GM18519 (cell line): ENCODE results near the gene SLC6A17.

Source experiments
- ATAC-seq: cut with Tn5 transposase; IDR thresholded peaks from one replicate; pipeline ENCODE4 v1.9.1; 2021; ENCODE audit warnings: mild to moderate bottlenecking, moderate library complexity; ENCODE audit not compliant: unreplicated experiment, low FRiP score

The SLC6A17 gene

DNA sequence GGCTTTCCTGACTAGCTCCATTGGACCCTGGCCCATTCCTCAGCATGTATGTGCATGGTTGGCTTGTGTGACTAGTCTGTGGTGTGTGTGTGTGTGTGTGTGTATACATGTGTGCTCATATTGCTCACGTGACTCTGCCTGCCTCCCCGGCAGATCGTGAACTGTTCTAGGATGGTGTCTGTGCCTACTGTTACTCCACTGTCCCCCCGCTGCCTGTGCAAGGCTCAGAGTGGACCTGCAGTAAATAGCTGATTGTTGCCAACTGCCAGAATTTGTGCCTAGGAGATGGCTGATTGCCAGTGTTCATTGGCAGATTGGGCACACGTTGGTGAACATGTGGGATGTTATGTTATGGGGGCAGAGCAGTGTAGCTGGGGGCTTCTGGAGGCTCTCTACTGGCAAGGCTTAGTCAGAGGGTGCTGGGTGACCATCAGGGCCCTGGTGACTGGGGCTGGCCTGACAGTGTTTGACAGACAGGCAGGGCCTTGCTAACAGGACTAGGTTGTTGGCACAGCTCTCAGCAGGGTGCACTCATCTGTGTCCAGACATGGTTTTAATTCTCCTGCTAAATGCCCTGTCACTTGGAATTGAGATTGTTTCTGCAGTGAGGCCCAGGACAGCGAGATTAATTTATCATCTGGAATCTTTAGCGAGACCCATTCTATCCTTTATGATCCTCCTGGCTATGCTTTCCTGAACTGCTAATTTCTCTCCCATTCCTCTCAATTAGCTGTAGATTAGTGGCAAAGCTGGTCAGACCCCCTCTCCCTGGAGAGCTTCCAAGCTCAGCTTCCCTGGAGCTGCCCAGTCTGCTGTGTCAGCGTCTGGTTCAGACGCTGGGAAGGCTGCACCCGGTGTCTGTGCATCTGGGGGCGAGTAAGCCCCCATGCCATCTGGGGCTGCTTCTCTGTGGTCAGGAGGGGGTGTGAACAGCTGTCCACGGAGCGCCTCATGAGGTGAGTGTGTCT is 20.8 kb downstream of the SLC6A17 start:
- ATAC-seq, result no peak

DNA sequence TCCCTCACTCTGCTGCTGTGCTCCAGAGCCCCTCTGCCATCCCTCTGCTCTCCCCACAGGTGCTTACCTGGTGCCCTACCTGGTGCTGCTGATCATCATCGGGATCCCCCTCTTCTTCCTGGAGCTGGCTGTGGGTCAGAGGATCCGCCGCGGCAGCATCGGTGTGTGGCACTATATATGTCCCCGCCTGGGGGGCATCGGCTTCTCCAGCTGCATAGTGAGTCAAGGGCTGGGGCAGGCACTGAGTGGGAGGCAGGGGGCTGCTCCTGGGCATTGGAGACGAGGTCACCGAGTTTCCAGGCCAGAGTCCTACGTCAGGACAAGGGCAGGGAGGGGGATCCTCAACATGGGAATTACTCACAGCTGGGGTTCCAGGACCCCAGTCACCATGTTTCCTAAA is 21.7 kb downstream of the SLC6A17 start:
- no peak for ATAC-seq

GRCh38 chr1:110173466-110174105 is 23.3 kb downstream of the SLC6A17 start:
- no peak for ATAC-seq

DNA sequence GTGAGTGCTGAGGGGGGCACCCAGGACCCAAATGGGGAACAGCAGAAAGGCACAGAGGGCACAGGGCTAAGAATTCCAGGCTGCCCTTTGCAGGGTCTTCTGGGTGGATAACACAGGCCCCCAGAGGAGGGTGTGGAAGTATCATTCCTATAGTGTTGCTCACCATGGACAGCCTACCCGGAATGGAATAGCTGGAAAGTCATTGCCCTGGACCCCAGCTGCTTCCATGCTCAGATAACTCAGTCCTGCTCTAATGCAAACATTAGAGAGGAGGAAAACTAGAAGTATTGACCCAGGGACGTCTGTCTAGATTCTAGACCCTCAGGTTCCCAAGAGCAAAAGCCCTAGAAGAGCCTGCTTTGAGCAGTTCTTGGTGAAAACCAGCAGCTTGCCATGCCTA is 24.7 kb downstream of the SLC6A17 start:
- ATAC-seq, result no peak

DNA sequence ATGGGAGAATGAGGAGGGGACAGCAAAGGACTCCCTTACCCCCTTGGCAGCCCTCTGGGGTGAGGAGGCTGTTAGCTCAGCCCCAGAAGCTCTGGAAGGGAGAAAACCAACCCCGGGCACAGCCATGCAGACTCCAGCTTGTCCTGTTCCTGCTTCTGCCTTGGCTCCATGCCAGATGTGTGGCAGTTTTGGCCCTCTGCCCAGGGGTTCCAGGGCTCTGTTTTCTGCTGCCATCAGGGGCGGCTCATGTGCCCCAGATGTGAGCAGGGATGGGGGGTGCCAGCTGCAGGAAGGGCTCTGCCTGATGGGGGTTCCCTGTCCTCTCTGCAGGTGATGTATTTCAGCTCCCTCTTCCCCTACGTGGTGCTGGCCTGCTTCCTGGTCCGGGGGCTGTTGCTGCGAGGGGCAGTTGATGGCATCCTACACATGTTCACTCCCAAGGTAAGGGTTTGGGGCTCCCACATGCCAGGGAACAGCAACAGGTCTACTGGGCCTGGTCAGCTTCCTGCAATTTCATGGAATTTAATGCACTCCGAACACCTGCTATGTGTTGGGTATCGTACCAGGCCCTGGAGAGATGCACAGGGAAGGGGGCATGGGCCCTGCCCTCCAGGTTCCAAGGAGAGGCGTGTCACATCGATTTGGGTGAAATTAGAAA is 26.1 kb downstream of the SLC6A17 start:
- no peak for ATAC-seq

- no peak for ATAC-seq
Measured at GRCh38 chr1:110177775-110178174, 27.5 kb downstream of the SLC6A17 start.

DNA sequence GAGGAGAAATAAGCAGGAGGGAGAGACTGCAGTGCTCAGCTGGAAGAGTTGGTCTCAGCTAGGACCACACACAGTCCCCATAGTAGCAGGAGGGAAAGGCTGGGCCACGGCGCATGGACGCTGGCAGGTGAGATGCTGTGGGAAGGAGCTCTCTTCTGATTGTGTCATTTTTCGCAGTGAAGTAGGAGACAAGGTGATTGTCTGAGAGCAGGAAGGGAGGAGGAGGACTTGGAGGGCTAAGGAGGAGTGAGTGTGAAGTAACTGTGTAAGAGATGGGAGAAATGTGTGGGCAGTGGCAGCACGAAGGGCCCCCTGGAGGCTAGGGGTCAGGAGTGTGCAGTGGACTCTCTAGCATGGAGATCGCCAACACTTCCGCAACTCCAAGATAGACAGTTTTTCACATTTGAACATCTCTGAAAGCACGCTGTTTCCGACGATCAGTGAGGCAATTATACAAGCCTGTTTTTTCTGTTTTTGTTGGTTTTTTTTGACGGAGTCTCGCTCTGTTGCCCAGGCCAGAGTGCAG is 33.4 kb downstream of the SLC6A17 start:
- ATAC-seq, result no peak

DNA sequence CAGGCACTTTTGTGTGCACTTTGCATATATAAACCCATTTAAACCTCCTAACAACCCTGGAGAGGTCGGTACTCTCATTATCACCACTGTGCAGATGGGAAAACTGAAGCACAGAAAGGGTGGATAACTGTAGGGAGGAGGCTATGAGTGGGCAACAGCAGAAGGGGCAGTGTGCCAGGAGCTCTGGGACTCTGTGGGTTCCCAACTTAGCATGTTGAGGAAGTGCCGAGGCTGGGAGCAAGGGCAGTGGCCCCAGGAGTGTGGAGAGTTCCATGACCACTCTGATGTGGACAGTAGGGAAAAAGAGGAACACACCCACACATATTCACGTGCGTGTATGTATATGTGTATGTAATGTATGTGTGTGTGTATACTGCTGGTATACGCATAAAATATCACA is 34.2 kb downstream of the SLC6A17 start:
- no peak for ATAC-seq

DNA sequence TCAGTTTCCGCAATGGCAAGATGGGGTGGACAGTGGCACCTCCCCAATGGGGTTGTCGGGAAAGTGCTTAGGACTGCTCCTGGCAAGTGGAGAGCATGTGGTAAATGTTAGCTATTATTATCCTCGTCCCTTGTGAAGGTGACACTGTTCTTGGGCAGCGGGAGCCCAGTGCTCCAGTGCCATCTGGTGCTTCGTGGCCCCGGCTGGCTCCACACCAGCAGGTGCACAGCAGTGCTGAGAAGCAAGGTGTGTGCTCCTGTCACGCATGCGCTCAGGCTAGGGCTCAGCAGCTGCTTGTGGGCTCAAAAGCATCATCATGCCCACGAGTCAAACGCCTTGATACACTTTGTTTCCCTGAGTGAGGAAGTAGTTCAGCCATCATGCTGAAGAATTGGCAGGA is 34.9 kb downstream of the SLC6A17 start:
- no peak for ATAC-seq

GRCh38 chr1:110186558-110186957 is 36.3 kb downstream of the SLC6A17 start:
- ATAC-seq, result no peak

- no peak for ATAC-seq
Measured at GRCh38 chr1:110187139-110187890, 37.0 kb downstream of the SLC6A17 start.

DNA sequence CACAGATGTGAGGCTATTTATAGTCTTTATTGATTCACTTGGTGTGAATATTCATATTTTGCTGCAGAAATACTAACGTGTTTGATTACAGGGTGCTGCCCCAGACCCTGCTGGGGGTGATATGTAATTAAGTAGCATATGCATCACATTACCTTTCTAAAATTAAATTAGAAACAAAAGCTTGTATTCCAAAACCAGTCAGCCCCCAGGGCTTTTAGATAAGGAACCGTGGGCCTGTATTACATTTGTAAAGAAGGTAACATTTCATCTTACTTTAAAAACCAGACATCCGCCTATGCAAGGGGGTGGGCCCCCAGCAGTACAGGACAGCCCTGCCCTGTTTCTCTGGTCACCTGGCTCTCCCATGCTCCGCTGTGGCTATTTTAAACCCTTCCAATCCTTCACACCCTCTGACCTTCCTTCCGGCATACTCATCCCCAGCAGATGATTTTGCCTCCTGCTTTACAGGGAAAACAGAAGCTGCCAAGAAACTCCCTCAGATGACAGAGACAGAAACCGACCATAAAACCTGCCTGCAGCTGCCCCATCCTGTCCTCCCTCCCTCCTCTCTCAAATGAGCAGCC is 37.8 kb downstream of the SLC6A17 start:
- no peak for ATAC-seq

DNA sequence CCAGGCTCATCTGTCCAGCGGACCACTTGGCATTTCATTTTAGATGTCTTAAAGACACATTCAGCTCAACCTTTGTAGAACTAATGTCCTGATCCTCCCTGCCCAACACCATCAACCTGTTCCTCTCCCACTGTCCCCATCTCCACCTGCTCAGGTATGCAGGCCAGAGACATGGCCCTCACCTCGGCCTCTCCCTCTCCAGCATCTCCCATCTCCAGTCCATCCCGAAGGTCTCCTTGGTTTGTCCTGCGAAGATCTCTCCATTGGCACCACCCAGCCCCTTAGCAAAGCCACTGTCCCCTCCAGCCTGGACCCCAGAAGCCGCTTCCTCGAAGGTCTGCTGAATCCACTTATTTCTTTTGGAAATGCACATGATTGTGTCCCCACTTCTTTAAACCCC is 38.9 kb downstream of the SLC6A17 start:
- no peak for ATAC-seq

DNA sequence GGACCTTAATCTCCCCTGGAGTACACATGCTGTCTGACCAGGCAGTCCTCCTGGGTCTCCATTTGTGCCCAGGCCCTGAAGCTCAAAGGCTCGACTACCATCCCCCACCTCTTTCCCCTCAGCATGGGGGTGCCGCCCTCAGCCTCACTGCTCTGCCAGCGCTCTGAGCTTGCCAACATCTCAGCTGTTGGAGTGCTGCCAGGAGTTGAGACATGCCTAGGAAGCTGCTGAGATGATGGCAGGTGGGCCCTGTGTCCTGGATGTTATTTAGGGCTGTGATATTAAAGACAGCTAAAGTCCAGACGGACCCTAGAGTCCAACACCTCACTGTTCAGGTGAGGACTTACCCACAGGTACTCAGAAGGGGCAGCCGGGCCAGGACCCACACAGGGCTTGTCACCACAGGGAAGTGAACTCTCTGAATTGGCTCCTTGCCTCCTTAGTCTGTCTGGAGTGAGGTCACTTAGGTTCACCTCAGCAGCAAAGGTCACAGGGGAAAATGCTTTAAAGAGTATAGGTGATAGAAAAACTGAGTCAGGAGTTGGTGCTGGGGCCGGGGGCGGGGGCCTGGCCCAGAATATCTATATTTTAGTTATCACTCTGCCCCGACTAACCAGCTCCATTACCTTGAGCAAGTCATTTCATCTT is 40.1 kb downstream of the SLC6A17 start:
- ATAC-seq, result no peak

DNA sequence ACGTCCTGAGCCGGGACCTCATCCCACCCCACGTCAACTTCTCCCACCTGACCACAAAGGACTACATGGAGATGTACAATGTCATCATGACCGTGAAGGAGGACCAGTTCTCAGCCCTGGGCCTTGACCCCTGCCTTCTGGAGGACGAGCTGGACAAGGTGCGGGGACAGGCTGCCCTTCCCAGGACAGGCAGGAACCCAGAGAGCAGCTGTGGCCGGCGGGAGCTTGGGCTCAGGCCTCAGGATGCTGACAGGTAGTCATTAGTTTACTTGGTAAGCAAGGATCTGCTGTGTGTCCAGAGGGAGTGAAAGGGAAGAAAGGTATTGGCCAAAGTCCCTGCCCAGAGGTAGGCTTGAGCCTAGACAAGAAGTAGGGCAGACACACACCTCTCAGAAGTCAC is 42.2 kb downstream of the SLC6A17 start:
- no peak for ATAC-seq

GRCh38 chr1:110195196-110195595 is 44.9 kb downstream of the SLC6A17 start:
- ATAC-seq, result no peak

DNA sequence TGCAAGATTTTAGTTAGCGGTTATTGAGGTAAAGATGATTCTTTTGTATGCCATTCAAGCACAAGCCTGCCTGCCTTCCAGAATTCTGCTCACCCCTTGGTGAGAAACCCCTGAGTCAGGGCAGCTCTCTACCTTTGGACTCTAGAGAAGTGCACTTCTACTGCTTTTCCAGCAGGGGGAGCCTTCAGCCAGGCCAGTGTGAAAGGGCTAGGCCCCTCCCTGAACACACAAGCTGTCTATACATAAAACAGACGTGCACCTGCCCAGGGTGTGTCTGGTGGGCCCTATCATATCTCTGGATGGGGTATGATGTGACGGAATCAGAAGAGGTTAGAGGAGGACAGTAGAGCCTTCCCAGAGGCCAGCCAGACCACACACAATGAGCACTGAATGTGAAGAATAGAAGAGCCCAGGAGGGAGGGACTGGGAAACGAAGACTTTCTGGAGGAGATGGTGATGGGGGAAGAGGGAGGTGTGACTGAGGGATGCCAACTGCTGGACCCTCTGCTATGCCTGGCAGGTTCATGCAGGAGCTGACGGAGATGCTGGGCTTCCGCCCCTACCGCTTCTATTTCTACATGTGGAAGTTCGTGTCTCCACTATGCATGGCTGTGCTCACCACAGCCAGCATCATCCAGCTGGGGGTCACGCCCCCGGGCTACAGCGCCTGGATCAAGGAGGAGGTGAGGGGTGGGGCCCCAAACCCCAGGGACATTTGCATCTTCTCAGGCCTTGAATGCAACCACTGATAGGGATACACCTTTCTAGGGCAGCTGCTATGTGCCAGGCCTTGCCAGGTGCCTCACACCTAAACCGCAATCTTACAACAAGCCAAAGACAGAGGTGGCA is 46.8 kb downstream of the SLC6A17 start:
- ATAC-seq, result no peak

GRCh38 chr1:110197905-110198629 is 47.8 kb downstream of the SLC6A17 start:
- no peak for ATAC-seq
